CD4-positive, alpha-beta memory T cell (primary cell): ENCODE data around the gene ENTHD1. TPM values are rescaled to one million over a fixed set of nuclear protein-coding genes. Genes with fewer than 3 reads are reported as not detected.
A peak's percentile ranks its signal among the peaks of the same experiment; 100 is the strongest.
"Not testable (repeated sequence)": the region's sequence is repeated elsewhere in the genome, so short reads cannot be mapped to it uniquely, and the experiment has no call there.

Experiments used
- CTCF ChIA-PET: fragments of 350-600 bp; sonication (Branson Sonifier 250); formaldehyde crosslinking; loops from one replicate; lab custom pipeline; 2021; ENCODE audit warnings: inconsistent platforms; ENCODE audit not compliant: partially characterized antibody; lab: Charles Lee
- POLR2A ChIA-PET: fragments of 350-600 bp; sonication (Branson Sonifier 250); formaldehyde crosslinking; loops from one replicate; lab custom pipeline; 2021; ENCODE audit not compliant: partially characterized antibody; lab: Charles Lee
- DNase-seq, 5 donors: peaks; one replicate each; pipeline versions ENCODE4 v3.0.0 to v3.0.0-alpha.2; 2020 to 2022; ENCODE audit warnings: mixed read lengths in 1 of 5
- H3K27ac ChIP-seq: one replicate; pipeline ENCODE4 v1.7.0; 2013; ENCODE audit warnings: low read depth, low read length
- H3K27me3 ChIP-seq: 2 replicates; pipeline ENCODE4 v1.7.0; 2013; ENCODE audit warnings: mild to moderate bottlenecking, low read length, moderate library complexity; ENCODE audit not compliant: insufficient read depth
- H3K36me3 ChIP-seq: 2 replicates; pipeline ENCODE4 v1.7.0; 2013; ENCODE audit warnings: mild to moderate bottlenecking, low read length, moderate library complexity; ENCODE audit not compliant: insufficient read depth
- H3K4me1 ChIP-seq: 2 replicates; pipeline ENCODE4 v1.7.0; 2013; ENCODE audit warnings: mild to moderate bottlenecking, low read length, moderate library complexity; ENCODE audit not compliant: insufficient read depth
- H3K4me3 ChIP-seq, 2 donors: one replicate each; pipeline ENCODE4 v1.7.0; 2013; ENCODE audit warnings: low read length in 2 of 2, mild to moderate bottlenecking in 1 of 2
- H3K9me3 ChIP-seq, 2 donors: one replicate each; pipeline ENCODE4 v1.7.0; 2013; ENCODE audit warnings: low read length in 2 of 2, control low read depth in 1 of 2; ENCODE audit not compliant: control insufficient read depth in 1 of 2
- H3K27ac Mint-ChIP-seq, 7 donors: one replicate each; pipeline ENCODE4 v1.8.0; 2020 to 2021; ENCODE audit warnings: mixed read lengths in 7 of 7, mild to moderate bottlenecking in 6 of 7, inconsistent platforms in 3 of 7, moderate library complexity in 3 of 7
- H3K27me3 Mint-ChIP-seq, 2 donors: one replicate each; pipeline ENCODE4 v1.8.0; 2020 to 2021; ENCODE audit warnings: mixed read lengths in 2 of 2
- H3K36me3 Mint-ChIP-seq, 2 donors: one replicate each; pipeline ENCODE4 v1.8.0; 2020 to 2021; ENCODE audit warnings: mixed read lengths in 2 of 2, inconsistent platforms in 1 of 2, mild to moderate bottlenecking in 1 of 2
- H3K4me1 Mint-ChIP-seq, 4 donors: one replicate each; pipeline ENCODE4 v1.8.0; 2020 to 2021; ENCODE audit warnings: mixed read lengths in 4 of 4, mild to moderate bottlenecking in 1 of 4
- H3K4me3 Mint-ChIP-seq, 8 donors: one replicate each; pipeline ENCODE4 v1.8.0; 2020 to 2021; ENCODE audit warnings: mixed read lengths in 8 of 8, mild to moderate bottlenecking in 7 of 8, moderate library complexity in 6 of 8, inconsistent platforms in 3 of 8
- H3K9me3 Mint-ChIP-seq, 8 donors: one replicate each; pipeline ENCODE4 v1.8.0; 2020 to 2021; ENCODE audit warnings: mixed read lengths in 8 of 8, mild to moderate bottlenecking in 5 of 8, inconsistent platforms in 3 of 8, moderate library complexity in 1 of 8
- intact Hi-C: fragments of 100-400 bp; cut with micrococcal nuclease; formaldehyde crosslinking; loops from one replicate; pipeline ENCODE4 v1.15.1; 2023
- polyA plus RNA-seq, 2 donors: library from polyadenylated mRNA; unstranded; fragments of 300-500 nt; fragmentation: Illumina TruSeq; gene quantifications; one replicate each; pipeline ENCODE4 v1.2.3, GENCODE V29; 2021
- total RNA-seq, 2 experiments: library from RNA; stranded (reverse); gene quantifications; one replicate each; pipeline ENCODE4 v1.2.3, GENCODE V29; 2021

ENTHD1 gene
- total and polyA plus RNA-seq, 4 experiments from 2014 or later, result 0.10 to 0.47 (median 0.20) TPM

- Histone ChIP-seq H3K9me3 (no peaks in the 10 kb centered on the region), H3K4me1 (peaks cover 52% of the 10 kb centered on the region), H3K27me3 (no peaks in the 10 kb centered on the region), H3K36me3 (no peaks in the 10 kb centered on the region), H3K4me3 (peak overlapping the region; percentile 49 to 57), H3K27ac (peak overlapping the region; percentile 75)
- peaks cover 41 to 61% of the 10 kb centered on the region in 2 donors for H3K36me3 Mint-ChIP-seq
- H3K27me3 Mint-ChIP-seq, result no peaks in the 10 kb centered on the region
- intact Hi-C loops, result loop anchor here (2.0 kb wide), 1 partner anchor 15 kb away; no protein-coding TSS in a partner anchor
- no peak for DNase-seq
- POLR2A ChIA-PET, result interaction anchor here (0.7 to 17.3 kb wide), 12 partner anchors 9 to 1034 kb away, joined by 3 to 424 read pairs (median 5); partner anchors contain the start of gene CBX6
- CTCF ChIA-PET, result interaction anchor here (2.6 to 3.6 kb wide), 3 partner anchors 11 to 27 kb away, joined by 9 to 15 read pairs (median 13); no protein-coding TSS in a partner anchor
- H3K4me3 Mint-ChIP-seq, result peak overlapping the region; percentile 91 to 100 (median 97)
- H3K9me3 Mint-ChIP-seq, result no peaks in the 10 kb centered on the region
- peak overlapping the region in 6 of 7 donors; percentile 91 to 98 (median 96) for H3K27ac Mint-ChIP-seq
- H3K4me1 Mint-ChIP-seq, result peaks cover 28 to 63% (median 37%) of the 10 kb centered on the region in 4 donors
Measured at GRCh38 chr22:39905687-39906086, 12.1 kb upstream of the ENTHD1 start.

DNA sequence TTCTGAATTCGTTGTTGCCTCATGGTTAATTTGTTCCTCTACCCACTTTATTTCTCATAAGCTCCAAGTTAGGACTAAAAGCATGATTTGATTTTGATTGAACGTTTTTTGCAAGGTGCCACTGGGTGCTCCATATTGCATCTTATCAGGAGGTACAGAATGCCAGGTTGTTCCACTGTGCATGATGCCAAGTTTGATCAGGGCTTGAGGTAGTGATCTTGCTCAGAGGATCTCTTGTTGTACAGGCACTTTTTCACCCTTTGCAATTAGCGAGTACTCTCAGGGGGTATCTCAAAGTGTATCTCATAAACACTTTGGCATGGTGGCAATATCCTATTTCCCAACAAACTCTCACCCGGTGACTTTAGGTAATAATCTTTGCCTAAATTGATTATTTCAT lies 11.3 kb upstream of the ENTHD1 start:
- peak overlapping the region; percentile 49 to 57 for H3K4me3 ChIP-seq
- intact Hi-C loops, result loop anchor here (5.0 kb wide), 1 partner anchor 442 kb away; the partner anchor contains the start of gene ADSL
- ChIA-PET CTCF (interaction anchor here (2.7 to 3.6 kb wide), 2 partner anchors 12 to 28 kb away, joined by 13 to 15 read pairs; no protein-coding TSS in a partner anchor), POLR2A (interaction anchor here (0.6 to 17.3 kb wide), 11 partner anchors 10 to 586 kb away, joined by 3 to 424 read pairs (median 7); partner anchors contain the start of genes ATF4 and RPL3)
- H3K27me3 ChIP-seq, result no peaks in the 10 kb centered on the region
- Mint-ChIP-seq H3K27me3 (no peaks in the 10 kb centered on the region), H3K4me1 (peaks cover 26 to 63% (median 36%) of the 10 kb centered on the region in 4 donors), H3K4me3 (peak overlapping the region; percentile 91 to 100 (median 97)), H3K9me3 (no peaks in the 10 kb centered on the region), H3K27ac (peak overlapping the region in 6 of 7 donors; percentile 91 to 98 (median 96)), H3K36me3 (peaks cover 38 to 55% of the 10 kb centered on the region in 2 donors)
- no peaks in the 10 kb centered on the region for H3K9me3 ChIP-seq
- peak overlapping the region; percentile 75 for H3K27ac ChIP-seq
- no peak for DNase-seq
- peaks cover 52% of the 10 kb centered on the region for H3K4me1 ChIP-seq
- no peaks in the 10 kb centered on the region for H3K36me3 ChIP-seq

DNA sequence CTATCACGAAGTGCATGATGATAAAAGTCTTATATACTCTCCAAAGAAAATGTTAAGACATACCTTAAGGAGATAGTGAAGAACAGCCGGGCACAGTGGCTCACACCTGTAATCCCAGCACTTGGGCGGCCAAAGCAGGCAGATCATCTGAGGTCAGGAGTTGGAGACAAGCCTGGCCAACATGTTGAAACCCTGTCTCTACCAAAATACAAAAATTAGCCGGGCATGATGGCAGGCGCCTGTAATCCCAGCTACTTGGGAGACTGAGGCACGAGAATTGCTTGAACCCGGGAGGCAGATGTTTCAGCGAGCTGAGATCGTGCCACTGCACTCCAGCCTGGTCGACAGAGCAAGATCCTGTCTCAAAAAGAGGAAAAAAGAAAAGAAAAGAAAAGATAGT lies 10.5 kb upstream of the ENTHD1 start:
- CTCF ChIA-PET, result interaction anchor here (3.6 kb wide), 1 partner anchor 13 kb away, joined by 13 read pairs; no protein-coding TSS in a partner anchor
- H3K4me3 Mint-ChIP-seq, result peak overlapping the region; percentile 91 to 100 (median 97)
- peak overlapping the region; percentile 25 to 57 for H3K4me3 ChIP-seq
- peak overlapping the region; percentile 75 for H3K27ac ChIP-seq
- POLR2A ChIA-PET, result interaction anchor here (0.8 to 17.3 kb wide), 11 partner anchors 9 to 585 kb away, joined by 3 to 424 read pairs (median 7); partner anchors contain the start of genes ATF4 and RPL3
- DNase-seq, H3K27me3 Mint-ChIP-seq, H3K9me3 ChIP-seq, H3K9me3 Mint-ChIP-seq, H3K27me3 ChIP-seq, H3K36me3 ChIP-seq: not testable (repeated sequence)
- H3K4me1 ChIP-seq, result peaks cover 52% of the 10 kb centered on the region
- H3K27ac Mint-ChIP-seq, result peak overlapping the region in 6 of 7 donors; percentile 90 to 98 (median 96)
- peaks cover 20 to 60% (median 33%) of the 10 kb centered on the region in 4 donors for H3K4me1 Mint-ChIP-seq
- intact Hi-C loops, result loop anchor here (5.0 kb wide), 1 partner anchor 443 kb away; the partner anchor contains the start of gene ADSL
- H3K36me3 Mint-ChIP-seq, result peaks cover 35 to 49% of the 10 kb centered on the region in 2 donors

DNA sequence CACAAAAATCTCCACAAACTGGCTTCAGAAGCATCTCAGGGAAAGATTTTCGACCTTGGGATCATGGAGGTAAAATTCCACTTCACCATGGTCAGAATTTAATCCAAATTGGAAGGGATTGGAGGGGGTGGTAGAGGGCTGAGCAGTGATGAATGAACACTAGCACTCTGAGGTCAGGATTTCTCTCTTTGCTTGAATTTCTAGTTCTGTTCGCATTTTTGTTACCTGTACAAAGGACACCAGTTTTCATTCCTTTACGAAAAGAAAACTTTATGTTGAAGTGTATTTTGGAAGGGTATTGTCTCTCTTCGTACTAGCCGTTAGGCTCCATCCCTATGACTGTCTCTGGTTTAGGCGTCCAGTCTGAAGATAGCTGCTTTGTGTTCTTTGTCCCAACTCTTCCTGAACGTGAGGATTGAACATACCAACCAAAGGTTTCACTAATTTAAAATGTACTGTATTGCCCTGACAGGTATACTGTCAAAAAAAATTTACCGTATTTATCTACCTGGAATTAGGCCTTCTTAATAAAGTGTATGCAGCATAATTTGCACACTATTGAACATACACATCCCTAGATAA lies 8.1 kb upstream of the ENTHD1 start:
- no peaks in the 10 kb centered on the region for H3K27me3 ChIP-seq
- no peak for DNase-seq
- H3K4me1 ChIP-seq, result peaks cover 40% of the 10 kb centered on the region
- Mint-ChIP-seq H3K4me3 (peak overlapping the region; percentile 91 to 100 (median 97)), H3K27ac (peak overlapping the region in 6 of 7 donors; percentile 95 to 98 (median 98)), H3K27me3 (no peaks in the 10 kb centered on the region), H3K9me3 (no peaks in the 10 kb centered on the region), H3K4me1 (peaks cover 10 to 40% (median 23%) of the 10 kb centered on the region in 4 donors), H3K36me3 (peaks cover 35 to 38% of the 10 kb centered on the region in 2 donors)
- intact Hi-C loops, result loop anchor here (1.0 to 5.0 kb wide), 6 partner anchors 10 to 446 kb away; partner anchors contain the start of gene ADSL
- CTCF ChIA-PET, result interaction anchor here (1.0 to 1.4 kb wide), 3 partner anchors 10 to 33 kb away, joined by 3 read pairs; no protein-coding TSS in a partner anchor
- H3K36me3 ChIP-seq, result no peaks in the 10 kb centered on the region
- POLR2A ChIA-PET, result interaction anchor here (1.2 to 4.3 kb wide), 7 partner anchors 8 to 334 kb away, joined by 3 to 50 read pairs (median 22); no protein-coding TSS in a partner anchor
- H3K4me3 ChIP-seq, result peak overlapping the region; percentile 57 to 72
- H3K9me3 ChIP-seq, result no peaks in the 10 kb centered on the region
- H3K27ac ChIP-seq, result peak overlapping the region; percentile 75

GRCh38 chr22:39900306-39901227 lies 7.0 kb upstream of the ENTHD1 start, which contains the start of gene GRAP2:
Gene GRAP2, plus strand, starts transcription at chr22:39901084. Its CDS starts 46,023 bp downstream, at chr22:39947107.
- intact Hi-C loops, result loop anchor here (1.0 to 5.0 kb wide), 5 partner anchors 11 to 447 kb away; partner anchors contain the start of gene ADSL
- H3K27me3 Mint-ChIP-seq, result no peaks in the 10 kb centered on the region
- peak; percentile 84 to 91 (median 86) for DNase-seq
- H3K27ac Mint-ChIP-seq, result peak within 1 kb of the TSS in 6 of 7 donors; percentile 95 to 98 (median 98)
- ChIA-PET CTCF (interaction anchor here (0.9 to 2.3 kb wide), 5 partner anchors 9 to 42 kb away, joined by 3 to 8 read pairs (median 3); no protein-coding TSS in a partner anchor), POLR2A (interaction anchor here (0.5 to 4.3 kb wide), 11 partner anchors 9 to 333 kb away, joined by 3 to 50 read pairs (median 4); partner anchors contain the start of gene TNRC6B)
- Histone ChIP-seq H3K4me3 (peak within 1 kb of the TSS; percentile 57 to 72), H3K36me3 (no peaks in the 10 kb centered on the region), H3K9me3 (no peaks in the 10 kb centered on the region), H3K4me1 (peaks cover 29% of the 10 kb centered on the region), H3K27ac (peak within 1 kb of the TSS; percentile 75), H3K27me3 (no peaks in the 10 kb centered on the region)
- no peaks in the 10 kb centered on the region for H3K9me3 Mint-ChIP-seq
- H3K36me3 Mint-ChIP-seq, result peaks cover 31% of the 10 kb centered on the region in 2 donors
- peak within 1 kb of the TSS; percentile 91 to 100 (median 97) for H3K4me3 Mint-ChIP-seq
- peaks cover 9 to 31% (median 17%) of the 10 kb centered on the region in 4 donors for H3K4me1 Mint-ChIP-seq

DNA sequence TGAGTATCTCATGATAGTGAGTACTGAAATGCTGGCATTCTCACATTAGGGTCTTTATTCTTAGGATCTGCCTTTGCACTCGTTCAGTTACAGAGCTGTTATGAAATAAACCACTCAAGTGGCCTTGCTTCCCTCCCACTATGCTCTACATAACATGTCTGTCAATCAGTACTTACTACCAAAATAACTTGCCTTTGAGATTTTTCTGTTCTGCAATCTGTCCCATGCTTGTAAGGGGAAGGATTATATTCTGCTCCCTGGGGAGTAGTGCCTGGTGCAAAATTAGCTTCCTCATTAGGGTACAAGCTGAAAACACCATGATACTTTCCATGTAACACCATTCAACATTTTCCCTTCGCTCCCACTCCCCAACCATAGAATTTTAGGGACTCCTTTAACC lies 5.4 kb upstream of the ENTHD1 start:
- intact Hi-C loops, result no loop called here
- CTCF ChIA-PET, result interaction anchor here (1.0 to 4.1 kb wide), 4 partner anchors 12 to 126 kb away, joined by 4 to 31 read pairs (median 10); no protein-coding TSS in a partner anchor

More for the DNA sequence above, 5.4 kb upstream of the ENTHD1 start:
- Mint-ChIP-seq H3K9me3 (no peaks in the 10 kb centered on the region), H3K4me3 (peak overlapping the region in 3 of 8 donors; percentile 2 to 99 (median 59)), H3K27ac (peak overlapping the region in 6 of 7 donors; percentile 1 to 98 (median 66)), H3K27me3 (no peaks in the 10 kb centered on the region), H3K36me3 (peaks cover 16 to 20% of the 10 kb centered on the region in 2 donors), H3K4me1 (peaks cover 9 to 22% (median 14%) of the 10 kb centered on the region in 4 donors)
- Histone ChIP-seq H3K9me3 (no peaks in the 10 kb centered on the region), H3K27ac (no peak overlapping the region), H3K4me1 (peaks cover 26% of the 10 kb centered on the region), H3K4me3 (no peak overlapping the region), H3K36me3 (no peaks in the 10 kb centered on the region), H3K27me3 (no peaks in the 10 kb centered on the region)
- POLR2A ChIA-PET, result interaction anchor here (0.8 to 4.3 kb wide), 7 partner anchors 11 to 39 kb away, joined by 3 to 50 read pairs (median 18); no protein-coding TSS in a partner anchor
- DNase-seq, result no peak
